Raji (cell line): ENCODE results near the gene ELAVL1.

Experiments
- POLR2A ChIP-seq: IDR thresholded peaks from 2 replicates; pipeline ENCODE4 v1.6.1; 2011; ENCODE audit warnings: low read depth, low read length, control low read depth; ENCODE audit not compliant: insufficient read depth

The ELAVL1 gene

DNA sequence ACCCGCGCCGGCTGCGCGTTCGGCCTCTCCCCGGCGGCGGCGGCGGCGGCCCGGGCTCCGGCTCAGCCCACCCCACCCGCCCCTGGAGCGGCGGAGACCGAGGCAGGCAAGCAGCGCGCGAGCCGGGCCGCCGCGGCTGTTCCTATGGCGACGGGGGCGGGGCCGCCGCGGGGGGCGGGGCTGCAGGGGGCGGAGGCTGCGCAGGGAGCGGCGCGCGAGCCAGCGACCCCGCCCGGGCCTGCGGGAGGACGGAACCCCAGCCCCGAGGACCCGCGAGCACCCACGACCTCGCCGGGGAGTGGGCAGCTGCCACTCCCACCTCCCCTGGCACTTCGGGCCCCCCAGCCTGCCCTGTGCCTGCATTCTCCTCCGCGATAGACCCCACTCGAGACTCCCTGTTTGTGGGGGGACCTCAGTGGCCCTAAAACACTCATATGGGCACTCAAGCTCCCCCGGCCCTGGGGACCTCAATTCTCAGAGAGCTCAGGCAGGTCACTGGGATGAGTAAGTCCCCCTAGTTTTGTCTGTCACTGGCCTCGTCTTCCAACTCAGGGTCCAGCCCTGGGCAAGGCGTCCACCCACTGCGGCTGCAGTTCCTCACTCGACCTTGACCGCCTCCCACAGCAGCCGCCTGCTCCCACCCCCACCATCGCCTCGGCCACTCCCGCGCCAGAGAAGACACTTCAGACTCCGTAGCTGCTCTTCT is 79.3 kb downstream of the ELAVL1 start, which contains the start of gene CTXN1:
TSS of gene CTXN1 (minus strand) at position 115 of the 706 bp plus-strand sequence. CDS start 597 bp downstream, outside the sequence.
- no peak for TF ChIP-seq POLR2A

DNA sequence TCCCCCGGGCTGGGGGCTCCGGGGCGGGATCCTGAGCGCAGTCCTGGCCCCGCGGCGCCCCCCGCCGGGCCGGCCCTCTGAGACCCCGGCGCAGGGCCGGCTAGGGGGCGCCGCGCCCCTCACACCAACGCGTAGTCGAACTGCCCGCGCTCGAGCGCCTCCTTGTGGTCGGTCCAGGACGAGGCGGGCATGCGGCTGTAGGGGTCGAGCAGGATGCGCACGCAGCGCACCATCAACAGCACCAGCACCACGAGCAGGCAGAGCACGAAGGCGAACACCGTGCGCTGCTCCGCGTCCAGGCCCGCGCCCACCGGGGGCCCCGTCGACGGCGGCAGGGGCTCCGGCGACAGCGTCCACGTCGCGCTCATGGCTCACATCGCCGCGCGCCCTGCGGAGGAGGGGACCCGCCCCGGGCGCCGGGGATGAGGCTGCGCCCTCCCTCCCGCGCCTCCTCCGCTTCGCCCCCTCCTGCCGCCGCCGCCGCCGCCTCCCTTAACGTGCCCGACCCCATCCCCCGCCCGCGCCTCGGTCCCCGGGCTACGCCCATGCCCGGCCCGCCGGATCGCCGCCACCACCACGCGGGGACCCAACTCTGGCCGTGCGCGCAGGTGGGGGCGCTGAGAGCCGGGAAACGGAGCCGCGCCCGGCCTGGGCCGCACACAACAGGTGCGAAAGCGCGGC is 80.1 kb downstream of the ELAVL1 start:
- peak; percentile 40; the same call in 1 of the 2 replicates for TF ChIP-seq POLR2A

DNA sequence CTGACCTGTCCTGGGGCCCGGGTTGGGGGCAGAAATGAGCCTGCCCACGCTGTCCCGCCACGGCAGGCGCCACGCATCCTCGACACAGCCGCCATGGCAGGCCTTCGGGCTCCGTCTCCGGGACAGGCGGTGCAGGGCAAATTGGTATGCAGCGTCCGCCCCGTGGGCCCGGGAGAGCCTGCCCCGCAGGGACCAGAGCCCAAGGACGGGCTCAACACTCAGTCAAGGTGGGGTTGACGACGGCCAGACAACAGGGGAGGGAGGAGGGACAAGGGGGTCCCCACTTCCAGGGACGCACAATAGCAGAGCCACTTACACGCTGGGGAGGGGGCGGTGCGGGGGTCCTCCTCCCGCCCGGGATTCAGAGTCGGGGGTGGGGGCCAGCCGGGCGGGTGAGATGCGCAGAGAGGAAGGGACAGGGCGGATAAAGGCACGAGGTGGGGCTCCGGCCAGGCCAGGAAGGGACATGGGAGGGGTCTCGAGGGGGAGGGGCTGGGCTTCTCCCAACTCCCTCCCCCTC is 80.7 kb downstream of the ELAVL1 start:
- no peak for TF ChIP-seq POLR2A

DNA sequence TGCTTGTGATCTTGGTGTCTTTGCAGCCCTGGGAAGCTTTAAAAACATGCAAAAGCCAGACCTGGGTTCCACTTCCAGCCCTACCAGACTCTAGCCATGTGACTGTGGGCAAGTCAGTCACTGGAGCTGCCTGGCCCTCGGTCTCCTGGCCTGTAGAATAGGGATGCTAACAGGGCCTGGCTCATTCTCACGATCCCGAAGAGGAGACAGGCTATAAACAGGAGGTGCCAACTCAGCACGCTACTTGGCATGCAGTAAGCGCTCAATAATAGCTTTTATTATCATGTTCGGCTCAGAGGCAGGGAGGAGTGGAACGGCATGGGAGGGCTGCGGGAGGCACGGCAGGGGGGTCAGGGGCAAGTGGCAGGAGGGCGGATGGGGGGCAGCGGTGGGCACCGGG is 81.2 kb downstream of the ELAVL1 start:
- no peak for TF ChIP-seq POLR2A

DNA sequence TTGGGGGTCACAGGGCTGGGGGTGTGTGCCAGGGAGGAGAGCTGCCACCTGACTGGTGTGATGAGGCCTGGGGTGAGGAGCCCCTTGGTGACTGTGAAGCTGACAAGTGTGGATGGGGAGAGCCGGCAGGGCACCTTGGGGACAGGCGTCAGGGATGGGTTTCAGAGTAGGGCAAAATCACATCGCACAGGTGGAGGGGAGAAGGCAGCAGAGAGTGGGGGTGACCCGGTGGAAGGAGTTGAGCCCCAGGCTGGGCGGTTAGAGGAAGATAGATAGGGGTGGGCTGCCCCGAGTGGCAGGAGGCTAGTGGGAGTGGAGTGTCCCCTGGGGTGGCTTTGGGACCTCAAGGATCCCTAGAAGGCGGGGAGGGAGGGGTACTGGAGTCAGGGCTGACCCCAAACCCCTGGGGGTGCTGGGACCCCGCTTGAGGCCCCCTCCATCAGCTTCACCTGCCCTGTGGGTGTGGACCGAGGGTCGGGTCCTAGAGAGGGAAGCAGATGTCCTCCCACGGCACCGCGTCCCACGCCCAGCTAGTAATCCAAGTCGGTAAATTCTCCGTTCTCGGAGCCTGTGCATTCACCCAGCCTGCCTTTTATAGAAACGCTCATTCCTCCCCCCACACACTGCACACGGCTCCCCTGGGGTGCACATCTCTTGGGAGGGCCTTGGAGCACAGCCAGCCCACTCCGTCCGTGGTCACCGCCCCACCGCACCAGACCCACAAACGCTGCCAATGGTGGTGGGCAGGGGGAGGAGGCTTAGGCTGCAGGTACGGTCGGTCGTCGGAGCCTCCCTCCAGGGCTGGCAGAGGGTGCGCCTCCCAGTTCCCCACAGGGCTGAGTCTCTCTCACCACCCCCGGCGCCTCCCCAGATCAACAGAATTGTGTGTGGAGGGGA is 81.9 kb downstream of the ELAVL1 start:
- no peak for TF ChIP-seq POLR2A

DNA sequence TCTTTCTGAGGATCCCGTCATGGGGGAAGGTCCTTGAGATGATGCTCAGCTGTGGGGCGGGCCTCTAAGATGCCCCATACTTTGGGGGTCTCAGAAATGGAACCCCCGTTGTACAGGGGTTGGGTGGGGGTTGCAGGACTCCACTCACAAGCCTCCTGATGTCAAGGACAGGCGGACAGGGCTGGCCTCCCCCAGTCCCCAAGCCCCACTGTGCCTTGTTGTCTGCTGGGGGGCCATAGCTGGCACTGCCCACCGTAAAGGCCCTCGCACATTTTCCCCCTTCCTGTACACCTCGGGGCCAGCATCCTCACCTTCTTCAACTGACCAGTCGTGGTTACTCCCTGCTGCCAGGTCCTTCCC is 82.6 kb downstream of the ELAVL1 start:
- no peak for TF ChIP-seq POLR2A

DNA sequence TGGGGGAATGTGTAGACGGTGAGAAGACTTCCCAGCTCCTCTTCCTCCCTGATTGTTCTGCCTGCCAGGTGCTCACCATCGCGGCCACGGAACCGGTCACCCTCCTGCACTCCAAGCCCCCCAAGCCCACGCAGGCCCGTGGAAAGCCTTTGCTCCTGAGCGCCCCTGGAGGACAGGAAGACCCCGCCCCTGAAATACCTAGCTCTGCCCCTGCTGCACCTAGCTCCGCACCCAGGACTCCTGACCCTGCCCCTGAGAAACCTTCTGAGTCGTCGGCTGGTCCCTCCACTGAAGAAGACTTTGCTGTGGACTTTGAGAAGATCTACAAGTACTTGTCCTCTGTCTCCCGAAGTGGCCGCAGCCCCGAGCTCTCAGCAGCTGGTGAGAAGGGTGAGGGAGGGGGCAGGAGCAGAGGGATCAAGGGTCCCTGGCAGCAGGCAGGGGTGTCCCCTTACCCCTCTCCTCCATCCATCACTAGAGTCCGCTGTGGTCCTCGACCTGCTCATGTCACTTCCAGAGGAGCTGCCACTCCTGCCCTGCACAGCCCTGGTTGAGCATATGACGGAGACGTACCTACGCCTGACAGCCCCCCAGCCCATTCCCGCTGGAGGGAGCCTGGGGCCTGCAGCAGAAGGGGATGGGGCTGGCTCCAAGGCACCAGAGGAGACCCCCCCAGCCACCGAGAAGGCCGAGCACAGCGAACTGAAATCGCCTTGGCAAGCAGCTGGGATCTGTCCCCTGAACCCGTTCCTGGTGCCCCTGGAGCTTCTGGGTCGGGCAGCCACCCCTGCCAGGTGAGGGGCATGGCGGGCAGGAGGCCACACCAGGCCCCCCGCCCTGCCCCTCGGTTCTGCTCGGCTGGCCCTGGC is 83.2 kb downstream of the ELAVL1 start:
- TF ChIP-seq POLR2A = no peak

DNA sequence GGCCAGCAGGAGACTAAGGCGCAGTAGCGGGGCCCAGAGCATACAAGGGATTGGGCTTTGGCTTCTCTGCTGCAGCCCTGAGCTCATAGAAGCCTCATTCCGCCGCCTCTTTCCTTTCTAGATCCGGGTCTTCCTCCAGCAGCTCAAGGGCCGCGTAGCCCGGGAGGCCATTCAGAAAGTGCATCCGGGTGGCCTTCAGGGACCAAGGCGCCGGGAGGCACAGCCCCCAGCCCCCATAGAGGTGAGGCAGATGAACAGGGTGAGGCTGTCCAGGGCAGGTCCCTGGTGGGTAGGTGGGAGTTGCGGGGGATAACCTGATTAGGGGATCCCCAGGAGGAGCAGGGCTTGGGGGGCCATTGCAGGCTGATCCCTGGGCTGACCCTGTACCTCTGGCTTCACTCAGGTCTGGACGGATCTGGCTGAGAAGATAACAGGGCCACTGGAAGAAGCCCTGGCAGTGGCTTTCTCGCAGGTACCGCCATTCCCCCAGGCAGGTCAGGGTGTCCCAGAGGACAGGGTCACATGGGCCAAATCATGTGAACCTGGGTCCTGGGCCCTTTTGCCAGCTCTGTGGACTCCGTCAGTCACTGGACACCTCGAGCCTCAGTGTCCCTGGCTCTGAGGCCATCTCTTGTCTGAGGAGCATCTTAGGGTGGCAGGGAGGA is 84.0 kb downstream of the ELAVL1 start:
- TF ChIP-seq POLR2A = no peak

DNA sequence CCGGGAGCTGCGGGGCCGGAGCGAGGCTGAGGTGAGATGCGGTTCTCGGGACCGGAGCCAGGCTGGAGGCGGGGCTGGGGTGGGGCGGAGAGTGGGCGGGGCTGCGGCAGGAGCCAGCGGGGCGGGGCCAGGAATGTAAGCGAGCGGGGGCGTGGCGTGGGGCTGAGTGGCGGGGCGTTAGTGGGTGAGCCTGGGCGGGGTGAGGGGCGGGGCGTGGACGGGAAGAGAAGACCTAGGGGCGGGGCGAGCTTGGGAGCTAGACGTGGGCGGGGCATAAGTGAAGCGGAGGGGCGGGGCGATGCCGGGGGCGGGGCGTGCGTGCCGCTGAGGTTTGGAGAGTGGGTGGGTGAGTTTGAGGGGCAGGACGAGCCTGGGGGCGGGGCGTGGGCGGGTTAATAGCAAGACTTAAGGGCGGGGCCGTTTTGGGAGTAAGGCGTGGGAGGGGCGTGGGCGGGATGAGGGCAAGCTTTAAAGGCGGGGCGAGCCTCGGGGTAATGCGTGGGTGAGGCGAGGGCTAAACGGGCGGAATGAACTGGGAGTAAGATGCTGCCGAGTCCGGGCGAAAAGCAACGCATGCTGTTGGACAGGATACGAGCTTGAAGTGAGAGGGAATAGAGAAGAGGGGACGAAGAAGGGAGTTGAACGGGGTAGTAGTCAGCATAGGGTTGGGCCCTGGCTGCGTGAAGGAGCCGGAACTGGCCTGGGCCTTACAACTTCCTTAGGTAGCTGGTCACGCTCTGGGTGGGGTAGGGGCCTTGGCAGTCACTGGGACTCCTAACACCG is 84.7 kb downstream of the ELAVL1 start:
- peak; percentile 51; the same call in 1 of the 2 replicates for TF ChIP-seq POLR2A

DNA sequence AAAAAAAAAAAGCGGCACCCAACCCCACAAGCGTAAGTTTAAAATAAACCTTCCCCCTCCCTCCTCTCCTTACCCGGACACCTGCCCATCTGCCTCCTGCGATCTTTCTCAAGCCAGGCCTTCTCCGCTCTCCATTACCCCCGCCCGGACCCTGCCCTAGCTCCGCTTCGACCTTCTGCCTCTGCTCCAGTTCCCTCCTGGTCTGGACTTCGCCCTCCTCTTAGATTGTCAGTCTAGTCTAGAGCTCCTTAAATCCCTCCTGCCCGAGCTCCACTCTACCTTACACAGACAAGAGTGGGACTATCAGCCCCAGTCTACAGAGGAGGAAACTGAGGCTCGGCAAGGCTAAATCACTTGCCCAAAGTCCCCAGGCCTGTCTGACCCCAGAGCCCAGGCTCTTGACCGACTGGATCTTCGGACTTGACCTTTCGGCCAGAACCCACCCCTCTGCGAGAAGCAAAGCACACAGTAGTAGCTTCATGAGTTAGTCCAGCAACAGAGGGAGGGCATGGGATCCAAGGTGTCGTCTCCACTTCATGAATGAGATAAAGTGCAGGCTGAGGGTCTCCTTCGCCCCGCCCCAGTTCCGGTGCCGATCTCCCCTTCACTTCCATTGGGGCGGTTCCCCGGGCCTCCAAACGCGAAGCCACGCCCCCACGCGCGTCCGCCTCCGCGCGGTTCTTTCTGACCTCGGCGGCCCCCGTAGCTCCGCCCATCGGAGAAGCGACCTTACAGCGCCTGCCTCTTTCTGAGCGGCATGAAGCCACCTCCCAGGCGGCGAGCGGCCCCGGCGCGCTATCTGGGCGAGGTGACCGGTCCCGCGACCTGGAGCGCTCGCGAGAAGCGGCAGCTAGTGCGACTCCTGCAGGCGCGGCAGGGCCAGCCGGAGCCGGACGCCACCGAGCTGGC is 85.6 kb downstream of the ELAVL1 start, which contains the start of gene SNAPC2:
TSS of gene SNAPC2 (plus strand) at position 729 of the 909 bp plus-strand sequence. CDS start at position 758, 29 bp downstream.
- TF ChIP-seq POLR2A = peak; percentile 83

DNA sequence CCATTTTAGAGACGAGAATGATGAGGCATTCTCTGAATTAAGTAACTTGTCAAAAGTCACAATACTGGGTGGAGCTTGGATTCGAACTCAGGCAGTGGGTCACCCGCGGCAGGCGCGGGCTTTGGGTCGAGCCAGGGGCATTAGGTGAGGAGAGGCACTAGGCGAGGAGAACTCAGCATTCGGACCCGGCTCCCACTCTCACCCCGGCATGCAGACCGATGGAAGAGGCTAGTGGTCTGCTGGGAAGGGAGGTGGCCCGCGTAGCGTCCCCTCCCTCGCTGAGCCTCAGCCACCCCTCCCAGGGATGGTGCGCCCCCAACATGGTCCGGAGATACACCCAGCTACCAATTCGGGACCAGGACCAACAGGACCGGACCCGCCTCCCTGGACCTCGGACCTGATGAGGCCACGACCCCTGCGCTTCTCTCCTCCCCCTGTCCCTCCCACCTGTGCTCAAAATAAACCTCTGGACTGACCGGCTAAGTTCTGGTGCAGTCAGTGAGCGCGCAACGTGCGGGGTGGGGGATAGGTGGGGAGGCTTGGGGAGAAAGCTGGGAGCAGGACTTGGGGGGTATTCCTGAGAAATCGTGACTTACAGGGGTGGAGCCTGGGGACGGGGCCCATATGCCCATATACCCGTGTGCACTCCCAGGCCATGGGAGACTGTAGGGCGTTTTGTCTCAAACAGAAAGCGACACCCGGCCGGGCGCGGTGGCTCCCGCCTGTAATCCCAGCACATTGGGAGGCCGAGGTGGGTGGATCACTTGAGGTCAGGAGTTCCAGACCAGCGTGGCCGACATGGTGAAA is 86.6 kb downstream of the ELAVL1 start:
- TF ChIP-seq POLR2A = no peak
